H9 (cell line): ENCODE measurements around the gene UBE4B. TPM values are rescaled to one million over a fixed set of nuclear protein-coding genes. Genes with fewer than 3 reads are reported as not detected.

Experiments used
- DNase-seq: peaks from one replicate; pipeline ENCODE4 v3.0.0-alpha.2; 2017
- H2AFZ ChIP-seq: one replicate; pipeline ENCODE4 v1.6.1; 2013; ENCODE audit warnings: mild to moderate bottlenecking, low read length, control low read depth, moderate library complexity
- H2AK5ac ChIP-seq: 2 replicates; pipeline ENCODE4 v1.6.1; 2013; ENCODE audit warnings: low read length, control low read depth, mixed read lengths; ENCODE audit not compliant: insufficient read length
- H2BK120ac ChIP-seq: one replicate; pipeline ENCODE4 v1.6.1; 2013; ENCODE audit warnings: low read depth, mild to moderate bottlenecking, low read length, control low read depth, inconsistent platforms; ENCODE audit not compliant: poor library complexity, severe bottlenecking
- H2BK12ac ChIP-seq: 2 replicates; pipeline ENCODE4 v1.6.1; 2013; ENCODE audit warnings: low read length, control low read depth, mixed read lengths, low read depth; ENCODE audit not compliant: insufficient read length
- H2BK15ac ChIP-seq: 2 replicates; pipeline ENCODE4 v1.6.1; 2013; ENCODE audit warnings: low read depth, low read length, control low read depth
- H2BK20ac ChIP-seq: one replicate; pipeline ENCODE4 v1.6.1; 2013; ENCODE audit warnings: low read depth, mild to moderate bottlenecking, low read length, control low read depth, inconsistent platforms; ENCODE audit not compliant: poor library complexity, severe bottlenecking
- H2BK5ac ChIP-seq: 2 replicates; pipeline ENCODE4 v1.6.1; 2013; ENCODE audit warnings: low read length, control low read depth, mixed read lengths; ENCODE audit not compliant: insufficient read length
- H3K14ac ChIP-seq: 2 replicates; pipeline ENCODE4 v1.6.1; 2013; ENCODE audit warnings: low read length, control low read depth; ENCODE audit not compliant: insufficient read depth
- H3K18ac ChIP-seq: 2 replicates; pipeline ENCODE4 v1.6.1; 2013; ENCODE audit warnings: low read depth, mild to moderate bottlenecking, mixed read lengths, low read length, control low read depth; ENCODE audit not compliant: insufficient read length
- H3K23ac ChIP-seq: 2 replicates; pipeline ENCODE4 v1.6.1; 2013; ENCODE audit warnings: low read length, control low read depth, mixed read lengths, low read depth; ENCODE audit not compliant: insufficient read length
- H3K23me2 ChIP-seq: 2 replicates; pipeline ENCODE4 v1.6.1; 2013; ENCODE audit warnings: low read depth, mild to moderate bottlenecking, mixed read lengths, low read length, control low read depth; ENCODE audit not compliant: insufficient read length, poor library complexity, severe bottlenecking
- H3K27ac ChIP-seq: 2 replicates; pipeline ENCODE4 v1.5.1; 2013; ENCODE audit warnings: low read length, control low read depth, mixed read lengths, low read depth; ENCODE audit not compliant: insufficient read length
- H3K27me3 ChIP-seq: 2 replicates; pipeline ENCODE4 v1.6.1; 2013; ENCODE audit warnings: low read length, control low read depth, inconsistent platforms; ENCODE audit not compliant: insufficient read depth
- H3K4ac ChIP-seq: 2 replicates; pipeline ENCODE4 v1.6.1; 2013; ENCODE audit warnings: low read depth, mild to moderate bottlenecking, control low read depth, inconsistent platforms, low read length, moderate library complexity
- H3K4me1 ChIP-seq: 2 replicates; pipeline ENCODE4 v1.6.1; 2013; ENCODE audit warnings: low read length, control low read depth, inconsistent platforms; ENCODE audit not compliant: insufficient read depth
- H3K4me2 ChIP-seq: 2 replicates; pipeline ENCODE4 v1.6.1; 2013; ENCODE audit warnings: low read length, control low read depth, mixed read lengths; ENCODE audit not compliant: insufficient read length, insufficient read depth
- H3K56ac ChIP-seq: 2 replicates; pipeline ENCODE4 v1.6.1; 2013; ENCODE audit warnings: low read depth, mild to moderate bottlenecking, mixed read lengths, low read length, control low read depth; ENCODE audit not compliant: insufficient read length
- H3K79me1 ChIP-seq: 2 replicates; pipeline ENCODE4 v1.6.1; 2013; ENCODE audit warnings: low read depth, mild to moderate bottlenecking, moderate library complexity, low read length, control low read depth, inconsistent platforms; ENCODE audit not compliant: insufficient read depth, poor library complexity, severe bottlenecking
- H3K79me2 ChIP-seq: 2 replicates; pipeline ENCODE4 v1.6.1; 2013; ENCODE audit warnings: low read length, control low read depth, inconsistent platforms; ENCODE audit not compliant: insufficient read depth
- H3K9ac ChIP-seq: 2 replicates; pipeline ENCODE4 v1.6.1; 2013; ENCODE audit warnings: low read length, control low read depth, mixed read lengths; ENCODE audit not compliant: insufficient read length; ENCODE audit errors: extremely low read depth
- H3K9me3 ChIP-seq: one replicate; pipeline ENCODE4 v1.6.1; 2013; ENCODE audit warnings: low read depth, low read length, inconsistent platforms; ENCODE audit not compliant: control insufficient read depth
- H3T11ph ChIP-seq: one replicate; pipeline ENCODE4 v1.6.1; 2013; ENCODE audit warnings: mild to moderate bottlenecking, low read length, control low read depth, inconsistent platforms
- H4K20me1 ChIP-seq: one replicate; pipeline ENCODE4 v1.6.1; 2013; ENCODE audit not compliant: control insufficient read depth, insufficient read length, insufficient read depth
- H4K5ac ChIP-seq: 2 replicates; pipeline ENCODE4 v1.6.1; 2013; ENCODE audit warnings: low read depth, mild to moderate bottlenecking, mixed read lengths, low read length, control low read depth; ENCODE audit not compliant: insufficient read length
- H4K8ac ChIP-seq: replicated peaks from 2 replicates; pipeline ENCODE4 v1.6.1; 2013; ENCODE audit warnings: low read length, control low read depth, mixed read lengths, low read depth; ENCODE audit not compliant: insufficient read length
- H4K91ac ChIP-seq: 2 replicates; pipeline ENCODE4 v1.6.1; 2013; ENCODE audit warnings: low read depth, mild to moderate bottlenecking, moderate library complexity, mixed read lengths, low read length, control low read depth; ENCODE audit not compliant: insufficient read length
- H3K27ac Mint-ChIP-seq, 3 experiments: 2 replicates in 2 of 3; 3 replicates in 1 of 3; pipeline ENCODE4 v1.8.0; 2020 to 2021; ENCODE audit warnings: mixed read lengths in 3 of 3, mild to moderate bottlenecking in 1 of 3, moderate library complexity in 1 of 3
- H3K27me3 Mint-ChIP-seq: 2 replicates; pipeline ENCODE4 v1.8.0; 2021; ENCODE audit warnings: low read depth, mild to moderate bottlenecking, moderate library complexity, mixed read lengths
- H3K36me3 Mint-ChIP-seq, 3 experiments: 2 replicates in 2 of 3; 3 replicates in 1 of 3; pipeline ENCODE4 v1.8.0; 2020 to 2021; ENCODE audit warnings: low read depth in 3 of 3, mixed read lengths in 3 of 3; ENCODE audit not compliant: insufficient read depth in 1 of 3
- H3K4me1 Mint-ChIP-seq, 2 experiments: 2 replicates each; pipeline ENCODE4 v1.8.0; 2020; ENCODE audit warnings: mixed read lengths in 2 of 2
- H3K4me3 Mint-ChIP-seq, 2 experiments: 2 replicates in 1 of 2; 3 replicates in 1 of 2; pipeline ENCODE4 v1.8.0; 2020 to 2021; ENCODE audit warnings: mild to moderate bottlenecking in 2 of 2, mixed read lengths in 2 of 2, moderate library complexity in 1 of 2
- H3K9me3 Mint-ChIP-seq, 2 experiments: 2 replicates in 1 of 2; 3 replicates in 1 of 2; pipeline ENCODE4 v1.8.0; 2020; ENCODE audit warnings: mild to moderate bottlenecking in 2 of 2, mixed read lengths in 2 of 2, moderate library complexity in 1 of 2
- CTCF ChIP-seq: fragments of 200-600 bp; sonication (generic); conservative IDR thresholded peaks from 3 replicates; pipeline ENCODE4 v1.8.0; 2021; ENCODE audit warnings: antibody characterized with exemption, mild to moderate bottlenecking
- WGBS: extraction: QIAGEN DNeasy Blood & Tissue Kit; methylation state at CpG from one replicate; pipeline ENCODE4 v1.1.7; 2013; ENCODE audit warnings: missing lambda C conversion rate, low lambda C conversion rate, mixed read lengths; ENCODE audit not compliant: insufficient read length; ENCODE audit errors: extremely low coverage; 5-methylcytosine and 5-hydroxymethylcytosine counted together
- total RNA-seq: library from RNA; stranded (reverse); gene quantifications from 2 replicates; pipeline ENCODE4 v1.2.1, GENCODE V29; 2021

Gene UBE4B
- total RNA-seq, 1 experiment from 2014 or later, result 67.6 TPM

- WGBS, result no CpG with 5 or more reads among the region's 3 CpGs
- Mint-ChIP-seq H3K4me3 (no peak overlapping the region), H3K4me1 (peaks cover 15 to 19% of the 10 kb centered on the region in 2 experiments), H3K27ac (0 out of 7 replicates have a peak overlapping the region, but pooled peaks of 1 of the 3 experiments have one; percentile 15), H3K27me3 (no peaks in the 10 kb centered on the region), H3K36me3 (peaks cover 2 to 5% (median 3%) of the 10 kb centered on the region in 3 experiments; a peak in 3 of 7 replicates), H3K9me3 (peaks cover 4 to 5% of the 10 kb centered on the region in 2 experiments; a peak in 4 of 5 replicates)
- no peak overlapping the region for H2BK15ac ChIP-seq
- H3K9me3 ChIP-seq, result no peaks in the 10 kb centered on the region
- H3K23me2 ChIP-seq, result peaks cover 12% of the 10 kb centered on the region
- DNase-seq, result no peak
- no peak overlapping the region for H3K4ac ChIP-seq
- H3K56ac ChIP-seq, result no peak overlapping the region
- no peak overlapping the region for H4K5ac ChIP-seq
- H3K4me2 ChIP-seq, result no peak overlapping the region
- H3K4me1 ChIP-seq, result peaks cover 2% of the 10 kb centered on the region; the same call in 1 of the 2 replicates
- H2BK12ac ChIP-seq, result no peak overlapping the region
- H4K91ac ChIP-seq, result no peak overlapping the region
- no peak overlapping the region for H4K8ac ChIP-seq
- H3T11ph ChIP-seq, result no peak overlapping the region
- no peak overlapping the region for H2BK5ac ChIP-seq
- H2BK20ac ChIP-seq, result no peak overlapping the region
- H4K20me1 ChIP-seq, result no peaks in the 10 kb centered on the region
- no peak overlapping the region for H3K27ac ChIP-seq
- H2BK120ac ChIP-seq, result no peak overlapping the region
- H3K79me1 ChIP-seq, result no peaks in the 10 kb centered on the region
- no peak overlapping the region for H2AFZ ChIP-seq
- no peak overlapping the region for H3K23ac ChIP-seq
- H3K18ac ChIP-seq, result no peak overlapping the region
- TF ChIP-seq CTCF, result no peak
- no peak overlapping the region for H2AK5ac ChIP-seq
- no peaks in the 10 kb centered on the region for H3K27me3 ChIP-seq
- no peak overlapping the region for H3K14ac ChIP-seq
- peaks cover 5% of the 10 kb centered on the region; the same call in 1 of the 2 replicates for H3K79me2 ChIP-seq
- H3K9ac ChIP-seq, result no peak overlapping the region
These were observed 1.3 kb upstream of the UBE4B start for GRCh38 chr1:10031461-10031860.
